ENCODE data around the gene AGMO. TPM values are rescaled to one million over a fixed set of nuclear protein-coding genes. Genes with fewer than 3 reads are reported as not detected.

Gene AGMO
- total and polyA plus RNA-seq, 4 donors = 21.6 to 46.6 (median 31.6) TPM

GRCh38 chr7:15495170-15495569 lies 66.6 kb downstream of the AGMO start (continued):
- no peak for TF ChIP-seq RAD21 (IDR thresholded peaks at IDR 0.05)

GRCh38 chr7:15494711-15495110 lies 67.1 kb downstream of the AGMO start:
- Histone ChIP-seq H3K9ac (ENCODE audit: low read depth in 1 of 2, low read length in 2 of 2) (no peak overlapping the region), H3K27ac (ENCODE audit: low read depth in 1 of 2, low read length in 2 of 2) (no peak overlapping the region), H3K36me3 (ENCODE audit: control insufficient read depth in 4 of 4, insufficient read depth in 3 of 4, low read depth in 1 of 4, low read length in 3 of 4) (no peaks in the 10 kb centered on the region), H3K4me1 (ENCODE audit: control insufficient read depth in 4 of 4, insufficient read depth in 4 of 4, low read length in 3 of 4) (no peaks in the 10 kb centered on the region), H3K4me3 (ENCODE audit: low read depth in 1 of 3, low read length in 3 of 3) (no peak overlapping the region), H3K9me3 (ENCODE audit: control insufficient read depth in 4 of 4, low read length in 3 of 4) (no peaks in the 10 kb centered on the region), H3K27me3 (ENCODE audit: control insufficient read depth in 4 of 4, insufficient read depth in 4 of 4, low read length in 3 of 4) (no peaks in the 10 kb centered on the region)
- WGBS = 71% methylated on average over 2 of the region's 2 CpGs
- DNase-seq (ENCODE audit: low spot score) = no peak
- no peak for TF ChIP-seq FOXA1 (IDR thresholded peaks at IDR 0.05)
- TF ChIP-seq, protein P1, sequence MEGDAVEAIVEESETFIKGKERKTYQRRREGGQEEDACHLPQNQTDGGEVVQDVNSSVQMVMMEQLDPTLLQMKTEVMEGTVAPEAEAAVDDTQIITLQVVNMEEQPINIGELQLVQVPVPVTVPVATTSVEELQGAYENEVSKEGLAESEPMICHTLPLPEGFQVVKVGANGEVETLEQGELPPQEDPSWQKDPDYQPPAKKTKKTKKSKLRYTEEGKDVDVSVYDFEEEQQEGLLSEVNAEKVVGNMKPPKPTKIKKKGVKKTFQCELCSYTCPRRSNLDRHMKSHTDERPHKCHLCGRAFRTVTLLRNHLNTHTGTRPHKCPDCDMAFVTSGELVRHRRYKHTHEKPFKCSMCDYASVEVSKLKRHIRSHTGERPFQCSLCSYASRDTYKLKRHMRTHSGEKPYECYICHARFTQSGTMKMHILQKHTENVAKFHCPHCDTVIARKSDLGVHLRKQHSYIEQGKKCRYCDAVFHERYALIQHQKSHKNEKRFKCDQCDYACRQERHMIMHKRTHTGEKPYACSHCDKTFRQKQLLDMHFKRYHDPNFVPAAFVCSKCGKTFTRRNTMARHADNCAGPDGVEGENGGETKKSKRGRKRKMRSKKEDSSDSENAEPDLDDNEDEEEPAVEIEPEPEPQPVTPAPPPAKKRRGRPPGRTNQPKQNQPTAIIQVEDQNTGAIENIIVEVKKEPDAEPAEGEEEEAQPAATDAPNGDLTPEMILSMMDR (IDR thresholded peaks at IDR 0.05; ENCODE audit: low read depth, low read length, missing input control) = no peak
- TF ChIP-seq JUND (IDR thresholded peaks at IDR 0.05) = no peak
- TF ChIP-seq GABPA (IDR thresholded peaks at IDR 0.05 in 1 of 2, conservative IDR thresholded peaks at IDR 0.05 in 1 of 2) = no peak
- TF ChIP-seq RAD21 (IDR thresholded peaks at IDR 0.05) = no peak
- TF ChIP-seq YY1 (IDR thresholded peaks at IDR 0.05) = no peak
- TF ChIP-seq HNF4A (conservative IDR thresholded peaks at IDR 0.05) = no peak
- TF ChIP-seq SP1 (IDR thresholded peaks at IDR 0.05) = no peak
- no peak for TF ChIP-seq MAX (IDR thresholded peaks at IDR 0.05)
- TF ChIP-seq, protein P2, sequence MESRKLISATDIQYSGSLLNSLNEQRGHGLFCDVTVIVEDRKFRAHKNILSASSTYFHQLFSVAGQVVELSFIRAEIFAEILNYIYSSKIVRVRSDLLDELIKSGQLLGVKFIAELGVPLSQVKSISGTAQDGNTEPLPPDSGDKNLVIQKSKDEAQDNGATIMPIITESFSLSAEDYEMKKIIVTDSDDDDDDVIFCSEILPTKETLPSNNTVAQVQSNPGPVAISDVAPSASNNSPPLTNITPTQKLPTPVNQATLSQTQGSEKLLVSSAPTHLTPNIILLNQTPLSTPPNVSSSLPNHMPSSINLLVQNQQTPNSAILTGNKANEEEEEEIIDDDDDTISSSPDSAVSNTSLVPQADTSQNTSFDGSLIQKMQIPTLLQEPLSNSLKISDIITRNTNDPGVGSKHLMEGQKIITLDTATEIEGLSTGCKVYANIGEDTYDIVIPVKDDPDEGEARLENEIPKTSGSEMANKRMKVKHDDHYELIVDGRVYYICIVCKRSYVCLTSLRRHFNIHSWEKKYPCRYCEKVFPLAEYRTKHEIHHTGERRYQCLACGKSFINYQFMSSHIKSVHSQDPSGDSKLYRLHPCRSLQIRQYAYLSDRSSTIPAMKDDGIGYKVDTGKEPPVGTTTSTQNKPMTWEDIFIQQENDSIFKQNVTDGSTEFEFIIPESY (IDR thresholded peaks at IDR 0.05) = no peak
- TF ChIP-seq, protein P3, sequence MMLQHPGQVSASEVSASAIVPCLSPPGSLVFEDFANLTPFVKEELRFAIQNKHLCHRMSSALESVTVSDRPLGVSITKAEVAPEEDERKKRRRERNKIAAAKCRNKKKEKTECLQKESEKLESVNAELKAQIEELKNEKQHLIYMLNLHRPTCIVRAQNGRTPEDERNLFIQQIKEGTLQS (IDR thresholded peaks at IDR 0.05) = no peak
- TF ChIP-seq TAF1 (conservative IDR thresholded peaks at IDR 0.05) = no peak
- no peak for TF ChIP-seq EGR1 (IDR thresholded peaks at IDR 0.05; ENCODE audit: low read depth in 2 of 2)
- no peak for TF ChIP-seq NR2F2 (IDR thresholded peaks at IDR 0.05)
- TF ChIP-seq FOXA2 (IDR thresholded peaks at IDR 0.05) = no peak
- TF ChIP-seq, protein P4, sequence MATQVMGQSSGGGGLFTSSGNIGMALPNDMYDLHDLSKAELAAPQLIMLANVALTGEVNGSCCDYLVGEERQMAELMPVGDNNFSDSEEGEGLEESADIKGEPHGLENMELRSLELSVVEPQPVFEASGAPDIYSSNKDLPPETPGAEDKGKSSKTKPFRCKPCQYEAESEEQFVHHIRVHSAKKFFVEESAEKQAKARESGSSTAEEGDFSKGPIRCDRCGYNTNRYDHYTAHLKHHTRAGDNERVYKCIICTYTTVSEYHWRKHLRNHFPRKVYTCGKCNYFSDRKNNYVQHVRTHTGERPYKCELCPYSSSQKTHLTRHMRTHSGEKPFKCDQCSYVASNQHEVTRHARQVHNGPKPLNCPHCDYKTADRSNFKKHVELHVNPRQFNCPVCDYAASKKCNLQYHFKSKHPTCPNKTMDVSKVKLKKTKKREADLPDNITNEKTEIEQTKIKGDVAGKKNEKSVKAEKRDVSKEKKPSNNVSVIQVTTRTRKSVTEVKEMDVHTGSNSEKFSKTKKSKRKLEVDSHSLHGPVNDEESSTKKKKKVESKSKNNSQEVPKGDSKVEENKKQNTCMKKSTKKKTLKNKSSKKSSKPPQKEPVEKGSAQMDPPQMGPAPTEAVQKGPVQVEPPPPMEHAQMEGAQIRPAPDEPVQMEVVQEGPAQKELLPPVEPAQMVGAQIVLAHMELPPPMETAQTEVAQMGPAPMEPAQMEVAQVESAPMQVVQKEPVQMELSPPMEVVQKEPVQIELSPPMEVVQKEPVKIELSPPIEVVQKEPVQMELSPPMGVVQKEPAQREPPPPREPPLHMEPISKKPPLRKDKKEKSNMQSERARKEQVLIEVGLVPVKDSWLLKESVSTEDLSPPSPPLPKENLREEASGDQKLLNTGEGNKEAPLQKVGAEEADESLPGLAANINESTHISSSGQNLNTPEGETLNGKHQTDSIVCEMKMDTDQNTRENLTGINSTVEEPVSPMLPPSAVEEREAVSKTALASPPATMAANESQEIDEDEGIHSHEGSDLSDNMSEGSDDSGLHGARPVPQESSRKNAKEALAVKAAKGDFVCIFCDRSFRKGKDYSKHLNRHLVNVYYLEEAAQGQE (IDR thresholded peaks at IDR 0.05) = no peak
- no peak for TF ChIP-seq HNF4G (IDR thresholded peaks at IDR 0.05)
- no peak for TF ChIP-seq RXRA (IDR thresholded peaks at IDR 0.05)

Data from liver (tissue), 9 donors.